GM23338 (cell line): ENCODE data around the gene TAL2. TPM values are rescaled to one million over a fixed set of nuclear protein-coding genes. Genes with fewer than 3 reads are reported as not detected.

ENCODE experiments used
- ATAC-seq: fragments of 200-7000 bp; cut with Tn5 transposase; 3 replicates; pipeline ENCODE4 v1.9.1; 2020
- DNase-seq: peaks from one replicate; pipeline ENCODE4 v3.0.0-alpha.2; 2015; ENCODE audit warnings: low spot score
- H2AFZ ChIP-seq: fragments of 200-600 bp; sonication (generic); 2 replicates; pipeline ENCODE4 v1.8.0; 2016; ENCODE audit warnings: antibody characterized with exemption, mild to moderate bottlenecking, moderate library complexity
- H3F3A ChIP-seq: fragments of 200-600 bp; sonication (generic); replicated peaks from 2 replicates; pipeline ENCODE4 v1.8.0; 2017; ENCODE audit warnings: antibody characterized with exemption, mixed run types, low read depth
- H3K27ac ChIP-seq: fragments of 200-600 bp; sonication (generic); 2 replicates; pipeline ENCODE4 v1.6.1; 2016; ENCODE audit warnings: low read depth
- H3K27me3 ChIP-seq: fragments of 200-600 bp; sonication (generic); 2 replicates; pipeline ENCODE4 v1.8.0; 2016; ENCODE audit warnings: mild to moderate bottlenecking, mixed run types, moderate library complexity; ENCODE audit not compliant: insufficient read depth
- H3K36me3 ChIP-seq: fragments of 200-600 bp; sonication (generic); 2 replicates; pipeline ENCODE4 v1.8.0; 2016; ENCODE audit warnings: mild to moderate bottlenecking; ENCODE audit not compliant: insufficient read depth
- H3K4me1 ChIP-seq: fragments of 200-600 bp; sonication (generic); 2 replicates; pipeline ENCODE4 v1.8.0; 2016; ENCODE audit warnings: mild to moderate bottlenecking, moderate library complexity; ENCODE audit not compliant: insufficient read depth
- H3K4me2 ChIP-seq: fragments of 200-600 bp; sonication (generic); 2 replicates; pipeline ENCODE4 v1.7.1; 2017; ENCODE audit warnings: mixed run types
- H3K4me3 ChIP-seq: fragments of 200-600 bp; sonication (generic); 2 replicates; pipeline ENCODE4 v1.6.1; 2016; ENCODE audit warnings: mixed run types
- H3K79me2 ChIP-seq: fragments of 200-600 bp; sonication (generic); replicated peaks from 2 replicates; pipeline ENCODE4 v1.8.0; 2017; ENCODE audit warnings: mild to moderate bottlenecking; ENCODE audit not compliant: insufficient read depth
- H3K9me2 ChIP-seq: fragments of 200-600 bp; sonication (generic); 2 replicates; pipeline ENCODE4 v1.8.0; 2017; ENCODE audit not compliant: insufficient read depth
- H4K20me1 ChIP-seq: fragments of 200-600 bp; sonication (generic); replicated peaks from 2 replicates; pipeline ENCODE4 v1.8.0; 2017; ENCODE audit warnings: mild to moderate bottlenecking; ENCODE audit not compliant: insufficient read depth
- H3K27ac Mint-ChIP-seq: 2 replicates; pipeline ENCODE4 v1.8.0; 2020; ENCODE audit warnings: inconsistent platforms, mild to moderate bottlenecking, moderate library complexity, mixed read lengths
- H3K27me3 Mint-ChIP-seq: 3 replicates; pipeline ENCODE4 v1.8.0; 2022; ENCODE audit warnings: low read depth, mild to moderate bottlenecking, moderate library complexity, mixed read lengths, inconsistent platforms; ENCODE audit not compliant: insufficient read depth, poor library complexity
- H3K36me3 Mint-ChIP-seq: 3 replicates; pipeline ENCODE4 v1.8.0; 2021; ENCODE audit warnings: low read depth, mild to moderate bottlenecking, inconsistent platforms, moderate library complexity, mixed read lengths
- H3K4me1 Mint-ChIP-seq: 3 replicates; pipeline ENCODE4 v1.8.0; 2020; ENCODE audit warnings: mild to moderate bottlenecking, inconsistent platforms, mixed read lengths
- H3K4me3 Mint-ChIP-seq: 3 replicates; pipeline ENCODE4 v1.8.0; 2021; ENCODE audit warnings: moderate library complexity, mild to moderate bottlenecking, inconsistent platforms, mixed read lengths
- H3K9me3 Mint-ChIP-seq: 3 replicates; pipeline ENCODE4 v1.8.0; 2020; ENCODE audit warnings: moderate library complexity, mild to moderate bottlenecking, inconsistent platforms, mixed read lengths
- CTCF ChIP-seq, 2 experiments: fragments of 200-600 bp in 1 of 2; sonication (generic) in 1 of 2; conservative IDR thresholded peaks; 2 replicates each; pipeline versions ENCODE4 v1.5.1 to v1.6.1; 2016 to 2017; ENCODE audit warnings: antibody characterized with exemption in 2 of 2, low read depth in 2 of 2, mild to moderate bottlenecking in 2 of 2, moderate library complexity in 1 of 2
- ETS1 ChIP-seq: IDR thresholded peaks from 2 replicates; pipeline ENCODE4 v1.6.1; 2016; ENCODE audit warnings: antibody characterized with exemption
- EZH2 ChIP-seq: fragments of 200-600 bp; sonication (generic); IDR thresholded peaks from one replicate; pipeline ENCODE4 v1.8.0; 2017; ENCODE audit warnings: antibody characterized with exemption, mild to moderate bottlenecking, low read depth; ENCODE audit not compliant: unreplicated experiment
- EZH2phosphoT487 ChIP-seq: fragments of 200-600 bp; sonication (generic); IDR thresholded peaks from one replicate; pipeline ENCODE4 v1.8.1; 2018; ENCODE audit warnings: antibody characterized with exemption; ENCODE audit not compliant: unreplicated experiment
- ZNF331 ChIP-seq: fragments of 250-450 bp; sonication (Bioruptor Pico); IDR thresholded peaks from 2 replicates; pipeline ENCODE4 v1.5.0; 2020; ENCODE audit warnings: low read depth, mild to moderate bottlenecking, moderate library complexity
- ZNF462 ChIP-seq: fragments of 250-450 bp; sonication (Bioruptor Pico); IDR thresholded peaks from 2 replicates; pipeline ENCODE4 v1.5.0; 2020; ENCODE audit warnings: mild to moderate bottlenecking, moderate library complexity
- polyA plus RNA-seq: library from polyadenylated mRNA; unstranded; fragments of >200 nt; fragmentation: Nextera tagmentation; extraction: Ambion mirVana; gene quantifications from 2 replicates; pipeline ENCODE4 v1.2.1, GENCODE V29; 2016
- total RNA-seq: library from RNA; depleted of rRNA; stranded (reverse); fragments of >200 nt; shearing (Covaris generic); gene quantifications from 2 replicates; pipeline ENCODE4 v1.2.3, GENCODE V29; 2014

Gene TAL2
- total and polyA plus RNA-seq, 2 experiments from 2014 or later: 0.79 TPM; not detected in 1

GRCh38 chr9:105621001-105621400, 41.3 kb upstream of the TAL2 start:
- Histone ChIP-seq H3K4me2 (no peak overlapping the region), H3K79me2 (no peaks in the 10 kb centered on the region), H3F3A (no peaks in the 10 kb centered on the region), H3K27me3 (no peaks in the 10 kb centered on the region), H2AFZ (no peak overlapping the region), H4K20me1 (no peaks in the 10 kb centered on the region), H3K4me1 (no peaks in the 10 kb centered on the region), H3K36me3 (no peaks in the 10 kb centered on the region), H3K27ac (no peak overlapping the region), H3K4me3 (no peak overlapping the region), H3K9me2 (no peaks in the 10 kb centered on the region)
- Mint-ChIP-seq H3K27ac (no peak overlapping the region), H3K4me1 (no peaks in the 10 kb centered on the region), H3K4me3 (no peak overlapping the region), H3K36me3 (no peaks in the 10 kb centered on the region), H3K9me3 (no peaks in the 10 kb centered on the region), H3K27me3 (no peaks in the 10 kb centered on the region)
- ATAC-seq (no peak), DNase-seq (no peak)
- no peak for TF ChIP-seq ZNF462 (CRISPR knock-in tag)
- no peak for TF ChIP-seq ETS1
- no peak for TF ChIP-seq CTCF (conservative IDR thresholded peaks at IDR 0.05; ENCODE audit: low read depth in 2 of 2)
- no peak for TF ChIP-seq EZH2
- no peak for TF ChIP-seq ZNF331 (CRISPR knock-in tag)
- TF ChIP-seq EZH2phosphoT487: no peak
